GM21619 (cell line): Measurements from ENCODE around the gene NELFA.
A peak's percentile ranks its signal among the peaks of the same experiment; 100 is the strongest.

ENCODE experiments used
- ATAC-seq: cut with Tn5 transposase; IDR thresholded peaks from one replicate; pipeline ENCODE4 v1.9.1; 2021; ENCODE audit not compliant: unreplicated experiment

The NELFA gene

GRCh38 chr4:2008921-2009650, at the start of gene NELFA:
Gene NELFA, minus strand, starts transcription at chr4:2008974. Its CDS starts 15 bp downstream, at chr4:2008959.
- peak; percentile 81 for ATAC-seq

GRCh38 chr4:2057382-2058065, 48.8 kb upstream of the NELFA start:
- no peak for ATAC-seq

GRCh38 chr4:2054217-2054616, 45.4 kb upstream of the NELFA start:
- ATAC-seq = no peak

- ATAC-seq = no peak
Observed at GRCh38 chr4:2051086-2051485, 42.3 kb upstream of the NELFA start.

- no peak for ATAC-seq
Observed at GRCh38 chr4:2049811-2050210, 41.0 kb upstream of the NELFA start.

GRCh38 chr4:2049381-2049780, 40.6 kb upstream of the NELFA start:
- no peak for ATAC-seq

- no peak for ATAC-seq
Observed at GRCh38 chr4:2048831-2049230, 40.1 kb upstream of the NELFA start.

GRCh38 chr4:2047781-2048581, 39.2 kb upstream of the NELFA start:
- ATAC-seq = no peak

- no peak for ATAC-seq
Observed at GRCh38 chr4:2047031-2047660, 38.4 kb upstream of the NELFA start.

- no peak for ATAC-seq
Observed at GRCh38 chr4:2046031-2046961, 37.5 kb upstream of the NELFA start.

- no peak for ATAC-seq
Observed at GRCh38 chr4:2045518-2045951, 36.8 kb upstream of the NELFA start.

GRCh38 chr4:2044542-2045517, 36.1 kb upstream of the NELFA start:
- ATAC-seq = no peak

GRCh38 chr4:2044119-2044485, 35.3 kb upstream of the NELFA start:
- ATAC-seq = no peak

- no peak for ATAC-seq
Observed at GRCh38 chr4:2043396-2044118, 34.8 kb upstream of the NELFA start.

GRCh38 chr4:2042947-2043395, 34.2 kb upstream of the NELFA start:
- ATAC-seq = no peak

- ATAC-seq = peak; percentile 34
Observed at GRCh38 chr4:2042204-2042946, 33.6 kb upstream of the NELFA start.

GRCh38 chr4:2041239-2042130, 32.7 kb upstream of the NELFA start:
- ATAC-seq = peak; percentile 74
